ENCODE data around the gene MRPL52. TPM values are rescaled to one million over a fixed set of nuclear protein-coding genes. Genes with fewer than 3 reads are reported as not detected.
"Not testable (repeated sequence)": the region's sequence is repeated elsewhere in the genome, so short reads cannot be mapped to it uniquely, and the experiment has no call there.

The MRPL52 gene
- total and polyA plus RNA-seq, 2 donors (not counting 3 experiments of a cell fraction or from before 2014, with no cell fraction given), result 81.1 to 174 TPM

- Histone ChIP-seq H3K27ac (ENCODE audit: insufficient read depth, low read depth, low read length) (no peak overlapping the region), H3K4me3 (replicated peaks in 1 of 3; ENCODE audit: insufficient read depth in 1 of 3, low read depth in 1 of 3, low read length in 3 of 3) (no peak overlapping the region), H3K4me2 (ENCODE audit: insufficient read depth, low read length) (no peak overlapping the region), H3K9me3 (replicated peaks; ENCODE audit: control insufficient read depth, insufficient read depth, low read length) (no peaks in the 10 kb centered on the region), H3K9ac (replicated peaks; ENCODE audit: extremely low read depth, insufficient read depth, low read length) (no peak overlapping the region), H3K36me3 (ENCODE audit: control insufficient read depth in 2 of 2, extremely low read depth in 1 of 2, insufficient read depth in 2 of 2, low read length in 2 of 2) (no peaks in the 10 kb centered on the region), H3K79me2 (ENCODE audit: control insufficient read depth, insufficient read depth, low read length) (no peaks in the 10 kb centered on the region), H4K20me1 (replicated peaks; ENCODE audit: control insufficient read depth, extremely low read depth, insufficient read depth, low read length) (no peaks in the 10 kb centered on the region), H3K9me1 (replicated peaks; ENCODE audit: control insufficient read depth, extremely low read depth, insufficient read depth, low read length) (no peaks in the 10 kb centered on the region), H2AFZ (ENCODE audit: low read depth, low read length) (no peak overlapping the region), H3K4me1 (ENCODE audit: control insufficient read depth, extremely low read depth, insufficient read depth, low read length) (peaks cover 18% of the 10 kb centered on the region), H3K27me3 (ENCODE audit: control insufficient read depth in 2 of 2, insufficient read depth in 2 of 2, low read length in 2 of 2) (no peaks in the 10 kb centered on the region)
- intact Hi-C loops (cut with micrococcal nuclease), result loop anchor here (10.0 kb wide), 1 partner anchor 382 kb away; no protein-coding TSS in a partner anchor
- POLR2A ChIA-PET, result no interaction called here
- BruUV-seq (replicated peaks), result no TSS peak
- DNase-seq (ENCODE audit: low read depth, low spot score) (no peak), FAIRE-seq (no peak)
- no peak for TF ChIP-seq CTCF (IDR thresholded peaks at IDR 0.05; ENCODE audit: extremely low read depth in 1 of 2, insufficient read depth in 1 of 2, low read depth in 1 of 2, low read length in 2 of 2)
- TF ChIP-seq MAX (IDR thresholded peaks at IDR 0.05; ENCODE audit: insufficient read depth, insufficient read length), result no peak
- TF ChIP-seq FOS (IDR thresholded peaks at IDR 0.05; ENCODE audit: borderline replicate concordance, insufficient read depth, low read length), result no peak
- no peak for TF ChIP-seq MYC (IDR thresholded peaks at IDR 0.05; ENCODE audit: low read depth, low read length)
- no peak for TF ChIP-seq GATA2 (IDR thresholded peaks at IDR 0.05; ENCODE audit: insufficient read depth, insufficient read length, low read depth, low read length)
- TF ChIP-seq POLR2AphosphoS5 (IDR thresholded peaks at IDR 0.05; ENCODE audit: insufficient read depth, low read depth, low read length), result no peak
- TF ChIP-seq POLR2A (IDR thresholded peaks at IDR 0.05; ENCODE audit: low read depth, low read length), result no peak
- TF ChIP-seq JUN (IDR thresholded peaks at IDR 0.05; ENCODE audit: borderline replicate concordance, insufficient read depth, insufficient read length, low read depth), result no peak
- TF ChIP-seq EZH2 (IDR thresholded peaks at IDR 0.05; ENCODE audit: borderline replicate concordance, low read depth, low read length, severe bottlenecking), result no peak
- dilution Hi-C loops (cut with MboI; ENCODE audit: extremely low pct_ligation_motif_present, low sequenced_read_pairs), result no loop called here
- CTCF ChIA-PET, result interaction anchor here (1.9 to 10.2 kb wide), 5 partner anchors 21 to 285 kb away, joined by 9 to 313 read pairs (median 106); partner anchors contain the start of genes MMP14 and MRPL52
Observed at GRCh38 chr14:22856428-22856827, 26.7 kb downstream of the MRPL52 start.

- ChIA-PET CTCF (interaction anchor here (0.8 to 3.3 kb wide), 5 partner anchors 12 to 290 kb away, joined by 3 to 19 read pairs (median 4); partner anchors contain the start of gene LRP10), POLR2A (interaction anchor here (0.7 kb wide), 1 partner anchor 298 kb away, joined by 5 read pairs; no protein-coding TSS in a partner anchor)
- DNase-seq (ENCODE audit: low read depth, low spot score); H3K4me1 ChIP-seq (ENCODE audit: control insufficient read depth, extremely low read depth, insufficient read depth, low read length); H3K9ac ChIP-seq (replicated peaks; ENCODE audit: extremely low read depth, insufficient read depth, low read length); H2AFZ ChIP-seq (ENCODE audit: low read depth, low read length); dilution Hi-C loops (cut with MboI; ENCODE audit: extremely low pct_ligation_motif_present, low sequenced_read_pairs); H3K9me3 ChIP-seq (replicated peaks; ENCODE audit: control insufficient read depth, insufficient read depth, low read length); H3K4me2 ChIP-seq (ENCODE audit: insufficient read depth, low read length); intact Hi-C loops (cut with micrococcal nuclease); BruUV-seq (replicated peaks); H3K27me3 ChIP-seq (ENCODE audit: control insufficient read depth in 2 of 2, insufficient read depth in 2 of 2, low read length in 2 of 2); H3K36me3 ChIP-seq (ENCODE audit: control insufficient read depth in 2 of 2, extremely low read depth in 1 of 2, insufficient read depth in 2 of 2, low read length in 2 of 2); FAIRE-seq; H4K20me1 ChIP-seq (replicated peaks; ENCODE audit: control insufficient read depth, extremely low read depth, insufficient read depth, low read length); H3K9me1 ChIP-seq (replicated peaks; ENCODE audit: control insufficient read depth, extremely low read depth, insufficient read depth, low read length); H3K27ac ChIP-seq (ENCODE audit: insufficient read depth, low read depth, low read length); H3K79me2 ChIP-seq (ENCODE audit: control insufficient read depth, insufficient read depth, low read length); H3K4me3 ChIP-seq (replicated peaks in 1 of 3; ENCODE audit: insufficient read depth in 1 of 3, low read depth in 1 of 3, low read length in 3 of 3): not testable (repeated sequence)
Observed at GRCh38 chr14:22860377-22860776, 30.7 kb downstream of the MRPL52 start.
